ENCODE measurements around the gene AOC2. TPM values are rescaled to one million over a fixed set of nuclear protein-coding genes. Genes with fewer than 3 reads are reported as not detected.

AOC2 gene
- total and polyA plus RNA-seq, 2 of the 8 experiments (the other 6 are each of a cell fraction or from before 2014, with no cell fraction given): 4.2 to 4.7 TPM

- CTCF ChIA-PET (ENCODE audit: partially characterized antibody): interaction anchor here (0.6 to 2.7 kb wide), 5 partner anchors 8 to 51 kb away, joined by 3 to 9 read pairs (median 4); partner anchors contain the start of gene AOC2
Measured at GRCh38 chr17:42886283-42887176, 42.1 kb downstream of the AOC2 start.

More at GRCh38 chr17:42886283-42887176, 42.1 kb downstream of the AOC2 start:
- DNase-seq (ENCODE audit: low read depth in 1 of 2, low spot score in 2 of 2) (no peak), FAIRE-seq (no peak)
- no peak overlapping the region for H3K18ac ChIP-seq (ENCODE audit: extremely low read depth, low read length)
- no peak for TF ChIP-seq PHF8 (conservative IDR thresholded peaks at IDR 0.05; ENCODE audit: low read depth, low read length)
- no peak for TF ChIP-seq EZH2 (IDR thresholded peaks at IDR 0.05; ENCODE audit: low read depth, low read length, severe bottlenecking)
- TF ChIP-seq BACH1 (IDR thresholded peaks at IDR 0.05; ENCODE audit: low read length): no peak
- TF ChIP-seq MAX (IDR thresholded peaks at IDR 0.05): no peak
- TF ChIP-seq EGR1 (IDR thresholded peaks at IDR 0.05; ENCODE audit: borderline replicate concordance, low read depth, low read length): no peak
- TF ChIP-seq RAD21 (IDR thresholded peaks at IDR 0.05 in 1 of 2, conservative IDR thresholded peaks at IDR 0.05 in 1 of 2; ENCODE audit: low read depth in 2 of 2, low read length in 2 of 2): no peak
- TF ChIP-seq EP300 (IDR thresholded peaks at IDR 0.05; ENCODE audit: borderline replicate concordance in 1 of 2, low read depth in 2 of 2, low read length in 2 of 2): no peak
- TF ChIP-seq ZNF274 (IDR thresholded peaks at IDR 0.05; ENCODE audit: borderline replicate concordance, extremely low read depth, low read length): no peak
- no peak for TF ChIP-seq GTF2F1 (IDR thresholded peaks at IDR 0.05; ENCODE audit: borderline replicate concordance, low read depth, low read length)
- no peak for TF ChIP-seq CHD2 (IDR thresholded peaks at IDR 0.05; ENCODE audit: low read length)
- no peaks in the 10 kb centered on the region for H3K79me2 ChIP-seq (ENCODE audit: control insufficient read depth in 1 of 2, insufficient read depth in 2 of 2, low read length in 2 of 2)
- no peak overlapping the region for H3K9ac ChIP-seq (replicated peaks in 1 of 4; ENCODE audit: extremely low read depth in 1 of 4, low read depth in 3 of 4, low read length in 3 of 4)
- no peaks in the 10 kb centered on the region for H3K79me1 ChIP-seq (ENCODE audit: low read depth, low read length)
- H2AFZ ChIP-seq (ENCODE audit: low read length): no peak overlapping the region
- no peak overlapping the region for H3K4me2 ChIP-seq (ENCODE audit: insufficient read depth in 1 of 2, low read depth in 2 of 2, low read length in 2 of 2)
- H4K8ac ChIP-seq (ENCODE audit: extremely low read depth, insufficient read depth, low read length): no peak overlapping the region
- H2BK5ac ChIP-seq (ENCODE audit: low read depth, low read length): no peak overlapping the region
- no peaks in the 10 kb centered on the region for H3K27me3 ChIP-seq (replicated peaks in 1 of 4; ENCODE audit: control insufficient read depth in 3 of 4, extremely low read depth in 1 of 4, insufficient read depth in 3 of 4, low read length in 3 of 4)
- H2BK20ac ChIP-seq (ENCODE audit: low read length): no peak overlapping the region
- H2AK5ac ChIP-seq (ENCODE audit: low read depth, low read length): 0 out of 2 replicates have a peak overlapping the region, but pooled peaks have one; percentile 8
- H3K4me1 ChIP-seq (replicated peaks in 1 of 4; ENCODE audit: control insufficient read depth in 3 of 4, insufficient read depth in 4 of 4, low read length in 3 of 4): peaks cover 0 to 5% (median 1%) of the 10 kb centered on the region in 4 experiments; a peak in 1 of 7 replicates
- no peak overlapping the region for H3K4ac ChIP-seq (replicated peaks; ENCODE audit: insufficient read length, low read depth, low read length)
- no peak overlapping the region for H3K23ac ChIP-seq (ENCODE audit: insufficient read length)
- no peak overlapping the region for H4K91ac ChIP-seq (replicated peaks; ENCODE audit: insufficient read length, low read length)
- no peaks in the 10 kb centered on the region for H3K9me3 ChIP-seq (ENCODE audit: insufficient read depth in 2 of 2, low read depth in 1 of 2, low read length in 1 of 2)
- no peak overlapping the region for H2BK120ac ChIP-seq (replicated peaks; ENCODE audit: low read depth, low read length)
- 0 out of 2 replicates have a peak, but pooled peaks cover 2% of the 10 kb centered on the region for H3K23me2 ChIP-seq (ENCODE audit: low read depth, low read length)
- H2BK12ac ChIP-seq (ENCODE audit: low read depth, low read length): no peak overlapping the region; the same call in 1 of the 2 replicates
- no peaks in the 10 kb centered on the region for H4K20me1 ChIP-seq (replicated peaks in 1 of 2; ENCODE audit: control insufficient read depth in 1 of 2, insufficient read depth in 2 of 2, low read length in 2 of 2)
- no peaks in the 10 kb centered on the region for H3K36me3 ChIP-seq (ENCODE audit: control insufficient read depth in 2 of 4, insufficient read depth in 4 of 4, low read length in 3 of 4)
- H3K27ac ChIP-seq (ENCODE audit: low read depth, low read length): no peak overlapping the region
- no peak overlapping the region for H3K4me3 ChIP-seq (ENCODE audit: extremely low read depth in 1 of 4, insufficient read depth in 2 of 4, low read depth in 3 of 4, low read length in 4 of 4)
- POLR2A ChIA-PET (ENCODE audit: partially characterized antibody): interaction anchor here (1.0 to 1.2 kb wide), 2 partner anchors 42 to 103 kb away, joined by 3 read pairs; partner anchors contain the start of gene AOC2
- no peak overlapping the region for H4K5ac ChIP-seq (ENCODE audit: insufficient read length, low read depth, low read length)
- WGBS, 2 experiments (ENCODE audit: extremely low coverage in 1 of 2, insufficient coverage in 1 of 2, insufficient read length in 1 of 2, insufficient replicate concordance in 2 of 2, low coverage in 1 of 2, low lambda C conversion rate in 2 of 2, missing lambda C conversion rate in 1 of 2): 85% methylated on average over 15 of the region's 15 CpGs; no CpG with 5 or more reads in 1 of the 2 experiments
- H2BK15ac ChIP-seq (ENCODE audit: low read length): no peak overlapping the region
- H3K56ac ChIP-seq (replicated peaks; ENCODE audit: insufficient read length, low read depth, low read length): no peak overlapping the region
- H3K14ac ChIP-seq (ENCODE audit: insufficient read length): no peak overlapping the region
